ENCODE data around the gene IGF1.
A peak's percentile ranks its signal among the peaks of the same experiment; 100 is the strongest.

Gene IGF1

DNA sequence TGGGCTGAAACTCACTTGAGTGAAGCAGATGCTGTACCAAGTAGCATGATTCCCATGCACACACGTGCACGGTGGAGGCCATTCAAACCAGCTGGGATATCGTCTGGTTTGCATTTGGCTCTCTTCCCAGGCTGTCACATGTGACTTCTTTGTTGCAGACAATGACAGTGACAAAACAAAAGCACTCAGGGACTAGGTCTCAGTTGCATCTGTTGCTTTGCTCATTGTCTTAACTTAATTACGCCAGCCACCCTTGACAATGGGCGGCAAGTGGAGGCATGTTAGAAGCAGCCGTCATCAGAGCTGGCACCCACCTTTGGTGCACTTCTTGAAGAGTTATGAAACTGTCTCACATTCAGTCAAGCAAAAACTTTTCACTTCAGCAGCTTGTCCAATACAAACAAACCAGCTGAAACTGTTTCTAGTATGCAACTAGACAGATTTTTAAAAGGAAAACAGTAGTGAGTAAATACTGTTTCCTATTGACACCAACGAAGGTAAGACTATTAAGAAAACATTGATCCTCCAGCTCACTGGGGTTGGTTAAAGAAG is 74.3 kb downstream of the IGF1 start:
- peaks cover 3% of the 10 kb centered on the region; the same call in 1 of the 2 replicates for H3K4me1 ChIP-seq (ENCODE audit: control insufficient read depth, insufficient read depth, low read length)
- CTCF ChIA-PET: interaction anchor here (0.6 kb wide), 1 partner anchor 579 kb away, joined by 3 read pairs; no protein-coding TSS in a partner anchor
- POLR2A ChIA-PET: no interaction called here

More for the DNA sequence above, 74.3 kb downstream of the IGF1 start:
- Histone ChIP-seq H3K36me3 (ENCODE audit: control insufficient read depth in 2 of 2, insufficient read depth in 1 of 2, low read length in 2 of 2) (no peaks in the 10 kb centered on the region), H3K27ac (ENCODE audit: extremely low read depth, low read depth, low read length) (0 out of 2 replicates have a peak overlapping the region, but pooled peaks have one; percentile 16), H3K9me3 (ENCODE audit: control insufficient read depth, insufficient read depth, low read depth, low read length) (no peaks in the 10 kb centered on the region), H3K4me3 (ENCODE audit: low read depth, low read length) (no peak overlapping the region)
- TF ChIP-seq GLIS2 (tag by site-specific recombination; IDR thresholded peaks at IDR 0.05) (no peak), ZNF274 (IDR thresholded peaks at IDR 0.05; ENCODE audit: low read length) (no peak), ZNF274 (tag by site-specific recombination; IDR thresholded peaks at IDR 0.05; ENCODE audit: borderline replicate concordance) (no peak), ZFP3 (tag by site-specific recombination; IDR thresholded peaks at IDR 0.05; ENCODE audit: low read depth) (no peak), ZNF571 (tag by site-specific recombination; IDR thresholded peaks at IDR 0.05) (no peak), ZNF610 (tag by site-specific recombination; IDR thresholded peaks at IDR 0.05; ENCODE audit: borderline replicate concordance) (no peak), ZNF555 (tag by site-specific recombination; conservative IDR thresholded peaks at IDR 0.05) (no peak), ZNF366 (tag by site-specific recombination; conservative IDR thresholded peaks at IDR 0.05) (0 out of 2 replicates have a peak, but pooled peaks have one; percentile 20), ZNF843 (tag by site-specific recombination; IDR thresholded peaks at IDR 0.05) (no peak), KLF8 (tag by site-specific recombination; IDR thresholded peaks at IDR 0.05) (no peak), ZNF747 (tag by site-specific recombination; IDR thresholded peaks at IDR 0.05) (no peak), ZBTB48 (tag by site-specific recombination; IDR thresholded peaks at IDR 0.05) (0 out of 2 replicates have a peak, but pooled peaks have one; percentile 33), ZNF354C (tag by site-specific recombination; IDR thresholded peaks at IDR 0.05; ENCODE audit: borderline replicate concordance, low read depth) (no peak), SCRT2 (tag by site-specific recombination; IDR thresholded peaks at IDR 0.05) (peak; percentile 86), ZIC2 (tag by site-specific recombination; IDR thresholded peaks at IDR 0.05) (no peak), ZNF341 (tag by site-specific recombination; IDR thresholded peaks at IDR 0.05; ENCODE audit: low read depth) (no peak), ZNF423 (tag by site-specific recombination; IDR thresholded peaks at IDR 0.05) (no peak), ZNF416 (tag by site-specific recombination; IDR thresholded peaks at IDR 0.05) (no peak), ZNF23 (tag by site-specific recombination; IDR thresholded peaks at IDR 0.05; ENCODE audit: borderline replicate concordance) (no peak), ZBTB1 (tag by site-specific recombination; IDR thresholded peaks at IDR 0.05) (no peak), FEZF1 (tag by site-specific recombination; IDR thresholded peaks at IDR 0.05) (no peak)
- TF ChIP-seq, protein P1, sequence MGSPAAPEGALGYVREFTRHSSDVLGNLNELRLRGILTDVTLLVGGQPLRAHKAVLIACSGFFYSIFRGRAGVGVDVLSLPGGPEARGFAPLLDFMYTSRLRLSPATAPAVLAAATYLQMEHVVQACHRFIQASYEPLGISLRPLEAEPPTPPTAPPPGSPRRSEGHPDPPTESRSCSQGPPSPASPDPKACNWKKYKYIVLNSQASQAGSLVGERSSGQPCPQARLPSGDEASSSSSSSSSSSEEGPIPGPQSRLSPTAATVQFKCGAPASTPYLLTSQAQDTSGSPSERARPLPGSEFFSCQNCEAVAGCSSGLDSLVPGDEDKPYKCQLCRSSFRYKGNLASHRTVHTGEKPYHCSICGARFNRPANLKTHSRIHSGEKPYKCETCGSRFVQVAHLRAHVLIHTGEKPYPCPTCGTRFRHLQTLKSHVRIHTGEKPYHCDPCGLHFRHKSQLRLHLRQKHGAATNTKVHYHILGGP (tag by site-specific recombination; IDR thresholded peaks at IDR 0.05): no peak
- TF ChIP-seq, protein P2, sequence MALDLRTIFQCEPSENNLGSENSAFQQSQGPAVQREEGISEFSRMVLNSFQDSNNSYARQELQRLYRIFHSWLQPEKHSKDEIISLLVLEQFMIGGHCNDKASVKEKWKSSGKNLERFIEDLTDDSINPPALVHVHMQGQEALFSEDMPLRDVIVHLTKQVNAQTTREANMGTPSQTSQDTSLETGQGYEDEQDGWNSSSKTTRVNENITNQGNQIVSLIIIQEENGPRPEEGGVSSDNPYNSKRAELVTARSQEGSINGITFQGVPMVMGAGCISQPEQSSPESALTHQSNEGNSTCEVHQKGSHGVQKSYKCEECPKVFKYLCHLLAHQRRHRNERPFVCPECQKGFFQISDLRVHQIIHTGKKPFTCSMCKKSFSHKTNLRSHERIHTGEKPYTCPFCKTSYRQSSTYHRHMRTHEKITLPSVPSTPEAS (tag by site-specific recombination; IDR thresholded peaks at IDR 0.05): no peak
- TF ChIP-seq, protein P3, sequence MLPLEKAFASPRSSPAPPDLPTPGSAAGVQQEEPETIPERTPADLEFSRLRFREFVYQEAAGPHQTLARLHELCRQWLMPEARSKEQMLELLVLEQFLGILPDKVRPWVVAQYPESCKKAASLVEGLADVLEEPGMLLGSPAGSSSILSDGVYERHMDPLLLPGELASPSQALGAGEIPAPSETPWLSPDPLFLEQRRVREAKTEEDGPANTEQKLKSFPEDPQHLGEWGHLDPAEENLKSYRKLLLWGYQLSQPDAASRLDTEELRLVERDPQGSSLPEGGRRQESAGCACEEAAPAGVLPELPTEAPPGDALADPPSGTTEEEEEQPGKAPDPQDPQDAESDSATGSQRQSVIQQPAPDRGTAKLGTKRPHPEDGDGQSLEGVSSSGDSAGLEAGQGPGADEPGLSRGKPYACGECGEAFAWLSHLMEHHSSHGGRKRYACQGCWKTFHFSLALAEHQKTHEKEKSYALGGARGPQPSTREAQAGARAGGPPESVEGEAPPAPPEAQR (tag by site-specific recombination; IDR thresholded peaks at IDR 0.05): no peak
- TF ChIP-seq, protein P4, sequence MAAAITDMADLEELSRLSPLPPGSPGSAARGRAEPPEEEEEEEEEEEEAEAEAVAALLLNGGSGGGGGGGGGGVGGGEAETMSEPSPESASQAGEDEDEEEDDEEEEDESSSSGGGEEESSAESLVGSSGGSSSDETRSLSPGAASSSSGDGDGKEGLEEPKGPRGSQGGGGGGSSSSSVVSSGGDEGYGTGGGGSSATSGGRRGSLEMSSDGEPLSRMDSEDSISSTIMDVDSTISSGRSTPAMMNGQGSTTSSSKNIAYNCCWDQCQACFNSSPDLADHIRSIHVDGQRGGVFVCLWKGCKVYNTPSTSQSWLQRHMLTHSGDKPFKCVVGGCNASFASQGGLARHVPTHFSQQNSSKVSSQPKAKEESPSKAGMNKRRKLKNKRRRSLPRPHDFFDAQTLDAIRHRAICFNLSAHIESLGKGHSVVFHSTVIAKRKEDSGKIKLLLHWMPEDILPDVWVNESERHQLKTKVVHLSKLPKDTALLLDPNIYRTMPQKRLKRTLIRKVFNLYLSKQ (tag by site-specific recombination; IDR thresholded peaks at IDR 0.05; ENCODE audit: borderline replicate concordance): no peak
- TF ChIP-seq, protein P5, sequence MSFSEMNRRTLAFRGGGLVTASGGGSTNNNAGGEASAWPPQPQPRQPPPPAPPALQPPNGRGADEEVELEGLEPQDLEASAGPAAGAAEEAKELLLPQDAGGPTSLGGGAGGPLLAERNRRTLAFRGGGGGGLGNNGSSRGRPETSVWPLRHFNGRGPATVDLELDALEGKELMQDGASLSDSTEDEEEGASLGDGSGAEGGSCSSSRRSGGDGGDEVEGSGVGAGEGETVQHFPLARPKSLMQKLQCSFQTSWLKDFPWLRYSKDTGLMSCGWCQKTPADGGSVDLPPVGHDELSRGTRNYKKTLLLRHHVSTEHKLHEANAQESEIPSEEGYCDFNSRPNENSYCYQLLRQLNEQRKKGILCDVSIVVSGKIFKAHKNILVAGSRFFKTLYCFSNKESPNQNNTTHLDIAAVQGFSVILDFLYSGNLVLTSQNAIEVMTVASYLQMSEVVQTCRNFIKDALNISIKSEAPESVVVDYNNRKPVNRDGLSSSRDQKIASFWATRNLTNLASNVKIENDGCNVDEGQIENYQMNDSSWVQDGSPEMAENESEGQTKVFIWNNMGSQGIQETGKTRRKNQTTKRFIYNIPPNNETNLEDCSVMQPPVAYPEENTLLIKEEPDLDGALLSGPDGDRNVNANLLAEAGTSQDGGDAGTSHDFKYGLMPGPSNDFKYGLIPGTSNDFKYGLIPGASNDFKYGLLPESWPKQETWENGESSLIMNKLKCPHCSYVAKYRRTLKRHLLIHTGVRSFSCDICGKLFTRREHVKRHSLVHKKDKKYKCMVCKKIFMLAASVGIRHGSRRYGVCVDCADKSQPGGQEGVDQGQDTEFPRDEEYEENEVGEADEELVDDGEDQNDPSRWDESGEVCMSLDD (tag by site-specific recombination; IDR thresholded peaks at IDR 0.05): no peak
- TF ChIP-seq, protein P6, sequence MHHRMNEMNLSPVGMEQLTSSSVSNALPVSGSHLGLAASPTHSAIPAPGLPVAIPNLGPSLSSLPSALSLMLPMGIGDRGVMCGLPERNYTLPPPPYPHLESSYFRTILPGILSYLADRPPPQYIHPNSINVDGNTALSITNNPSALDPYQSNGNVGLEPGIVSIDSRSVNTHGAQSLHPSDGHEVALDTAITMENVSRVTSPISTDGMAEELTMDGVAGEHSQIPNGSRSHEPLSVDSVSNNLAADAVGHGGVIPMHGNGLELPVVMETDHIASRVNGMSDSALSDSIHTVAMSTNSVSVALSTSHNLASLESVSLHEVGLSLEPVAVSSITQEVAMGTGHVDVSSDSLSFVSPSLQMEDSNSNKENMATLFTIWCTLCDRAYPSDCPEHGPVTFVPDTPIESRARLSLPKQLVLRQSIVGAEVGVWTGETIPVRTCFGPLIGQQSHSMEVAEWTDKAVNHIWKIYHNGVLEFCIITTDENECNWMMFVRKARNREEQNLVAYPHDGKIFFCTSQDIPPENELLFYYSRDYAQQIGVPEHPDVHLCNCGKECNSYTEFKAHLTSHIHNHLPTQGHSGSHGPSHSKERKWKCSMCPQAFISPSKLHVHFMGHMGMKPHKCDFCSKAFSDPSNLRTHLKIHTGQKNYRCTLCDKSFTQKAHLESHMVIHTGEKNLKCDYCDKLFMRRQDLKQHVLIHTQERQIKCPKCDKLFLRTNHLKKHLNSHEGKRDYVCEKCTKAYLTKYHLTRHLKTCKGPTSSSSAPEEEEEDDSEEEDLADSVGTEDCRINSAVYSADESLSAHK (tag by site-specific recombination; IDR thresholded peaks at IDR 0.05): no peak

Data from HEK293 (cell line).